Panc1 (cell line): Measurements from ENCODE around the gene ZFP36L2.

ENCODE experiments used
- POLR2AphosphoS5 ChIP-seq: IDR thresholded peaks from 2 replicates; pipeline ENCODE4 v1.6.1; 2012; ENCODE audit warnings: mild to moderate bottlenecking, low read depth, low read length, moderate library complexity
- SIN3A ChIP-seq: IDR thresholded peaks from 2 replicates; pipeline ENCODE4 v1.6.1; 2012; ENCODE audit warnings: low read depth, mild to moderate bottlenecking, low read length, moderate library complexity, borderline replicate concordance; ENCODE audit not compliant: insufficient read depth
- TCF7L2 ChIP-seq: IDR thresholded peaks from 2 replicates; pipeline ENCODE4 v1.6.1; 2011; ENCODE audit warnings: mild to moderate bottlenecking, low read depth, low read length, inconsistent platforms
- TF ChIP-seq, protein P1 (sequence below): fragments of 450-650 bp; IDR thresholded peaks from 2 replicates; pipeline ENCODE4 v1.5.1; 2017; ENCODE audit warnings: mild to moderate bottlenecking
- TF ChIP-seq, protein P2 (sequence below), 2 experiments: IDR thresholded peaks; 2 replicates each; pipeline ENCODE4 v1.6.1; 2011 to 2012; ENCODE audit warnings: low read depth in 2 of 2, control low read depth in 1 of 2, low read length in 1 of 2, mild to moderate bottlenecking in 1 of 2, moderate library complexity in 1 of 2; ENCODE audit not compliant: insufficient read depth in 1 of 2

DNA sequence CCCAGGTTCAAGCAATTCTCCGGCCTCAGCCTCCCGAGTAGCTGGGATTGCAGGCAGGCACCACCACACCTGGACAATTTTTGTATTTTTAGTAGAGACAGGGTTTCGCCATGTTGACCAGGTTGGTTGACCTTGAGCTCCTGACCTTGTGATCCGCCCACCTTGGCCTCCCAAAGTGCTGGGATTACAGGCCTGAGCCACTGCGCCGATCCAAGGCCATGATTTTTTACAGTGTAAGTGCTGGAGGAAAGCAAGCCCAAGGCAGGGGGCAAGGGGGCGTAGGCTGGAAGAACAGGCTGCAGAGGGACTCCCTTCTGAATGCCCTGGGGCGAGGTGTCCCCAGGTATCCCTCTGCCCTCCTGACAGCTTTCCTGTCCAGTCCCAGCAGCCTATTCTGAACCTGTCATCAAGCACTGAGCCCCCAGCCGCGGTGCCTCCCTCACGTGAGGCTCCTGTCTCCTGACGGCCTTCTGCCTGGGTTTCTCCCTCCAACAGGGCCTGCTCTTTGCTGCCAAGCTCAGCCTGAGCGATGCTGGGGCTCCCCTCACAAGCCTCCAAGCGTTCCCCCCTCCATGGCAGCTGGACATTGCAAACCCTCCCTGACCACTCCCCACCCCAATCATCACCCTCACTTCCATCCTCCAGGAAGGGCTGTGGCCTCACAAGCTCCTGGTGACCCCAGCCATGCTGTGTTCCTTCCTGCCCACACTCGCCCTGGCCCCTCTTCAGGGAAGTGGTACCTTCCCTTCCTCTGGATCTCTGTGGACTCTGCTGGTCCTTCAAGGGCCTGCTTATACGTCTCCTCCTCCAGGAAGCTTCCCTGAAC, 37.6 kb downstream of the ZFP36L2 start:
- TF ChIP-seq, protein P1, sequence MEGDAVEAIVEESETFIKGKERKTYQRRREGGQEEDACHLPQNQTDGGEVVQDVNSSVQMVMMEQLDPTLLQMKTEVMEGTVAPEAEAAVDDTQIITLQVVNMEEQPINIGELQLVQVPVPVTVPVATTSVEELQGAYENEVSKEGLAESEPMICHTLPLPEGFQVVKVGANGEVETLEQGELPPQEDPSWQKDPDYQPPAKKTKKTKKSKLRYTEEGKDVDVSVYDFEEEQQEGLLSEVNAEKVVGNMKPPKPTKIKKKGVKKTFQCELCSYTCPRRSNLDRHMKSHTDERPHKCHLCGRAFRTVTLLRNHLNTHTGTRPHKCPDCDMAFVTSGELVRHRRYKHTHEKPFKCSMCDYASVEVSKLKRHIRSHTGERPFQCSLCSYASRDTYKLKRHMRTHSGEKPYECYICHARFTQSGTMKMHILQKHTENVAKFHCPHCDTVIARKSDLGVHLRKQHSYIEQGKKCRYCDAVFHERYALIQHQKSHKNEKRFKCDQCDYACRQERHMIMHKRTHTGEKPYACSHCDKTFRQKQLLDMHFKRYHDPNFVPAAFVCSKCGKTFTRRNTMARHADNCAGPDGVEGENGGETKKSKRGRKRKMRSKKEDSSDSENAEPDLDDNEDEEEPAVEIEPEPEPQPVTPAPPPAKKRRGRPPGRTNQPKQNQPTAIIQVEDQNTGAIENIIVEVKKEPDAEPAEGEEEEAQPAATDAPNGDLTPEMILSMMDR = no peak
- TF ChIP-seq, protein P2, sequence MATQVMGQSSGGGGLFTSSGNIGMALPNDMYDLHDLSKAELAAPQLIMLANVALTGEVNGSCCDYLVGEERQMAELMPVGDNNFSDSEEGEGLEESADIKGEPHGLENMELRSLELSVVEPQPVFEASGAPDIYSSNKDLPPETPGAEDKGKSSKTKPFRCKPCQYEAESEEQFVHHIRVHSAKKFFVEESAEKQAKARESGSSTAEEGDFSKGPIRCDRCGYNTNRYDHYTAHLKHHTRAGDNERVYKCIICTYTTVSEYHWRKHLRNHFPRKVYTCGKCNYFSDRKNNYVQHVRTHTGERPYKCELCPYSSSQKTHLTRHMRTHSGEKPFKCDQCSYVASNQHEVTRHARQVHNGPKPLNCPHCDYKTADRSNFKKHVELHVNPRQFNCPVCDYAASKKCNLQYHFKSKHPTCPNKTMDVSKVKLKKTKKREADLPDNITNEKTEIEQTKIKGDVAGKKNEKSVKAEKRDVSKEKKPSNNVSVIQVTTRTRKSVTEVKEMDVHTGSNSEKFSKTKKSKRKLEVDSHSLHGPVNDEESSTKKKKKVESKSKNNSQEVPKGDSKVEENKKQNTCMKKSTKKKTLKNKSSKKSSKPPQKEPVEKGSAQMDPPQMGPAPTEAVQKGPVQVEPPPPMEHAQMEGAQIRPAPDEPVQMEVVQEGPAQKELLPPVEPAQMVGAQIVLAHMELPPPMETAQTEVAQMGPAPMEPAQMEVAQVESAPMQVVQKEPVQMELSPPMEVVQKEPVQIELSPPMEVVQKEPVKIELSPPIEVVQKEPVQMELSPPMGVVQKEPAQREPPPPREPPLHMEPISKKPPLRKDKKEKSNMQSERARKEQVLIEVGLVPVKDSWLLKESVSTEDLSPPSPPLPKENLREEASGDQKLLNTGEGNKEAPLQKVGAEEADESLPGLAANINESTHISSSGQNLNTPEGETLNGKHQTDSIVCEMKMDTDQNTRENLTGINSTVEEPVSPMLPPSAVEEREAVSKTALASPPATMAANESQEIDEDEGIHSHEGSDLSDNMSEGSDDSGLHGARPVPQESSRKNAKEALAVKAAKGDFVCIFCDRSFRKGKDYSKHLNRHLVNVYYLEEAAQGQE (IDR thresholded peaks at IDR 0.05; ENCODE audit: insufficient read depth in 1 of 2, low read depth in 2 of 2, low read length in 1 of 2) = no peak
- no peak for TF ChIP-seq POLR2AphosphoS5
- TF ChIP-seq SIN3A = no peak
- TF ChIP-seq TCF7L2 = no peak
